HEK293T (cell line): ENCODE measurements around the gene ZNF101.

Source experiments
- FOXM1 ChIP-seq: fragments of 450-650 bp; IDR thresholded peaks from 2 replicates; pipeline ENCODE4 v1.6.1; 2017; ENCODE audit warnings: mild to moderate bottlenecking, borderline replicate concordance
- SUZ12 ChIP-seq: fragments of 450-650 bp; IDR thresholded peaks from 2 replicates; pipeline ENCODE4 v1.6.1; 2016; ENCODE audit warnings: mild to moderate bottlenecking
- TARDBP ChIP-seq: fragments of 450-650 bp; IDR thresholded peaks from 2 replicates; pipeline ENCODE4 v1.6.1; 2016

DNA sequence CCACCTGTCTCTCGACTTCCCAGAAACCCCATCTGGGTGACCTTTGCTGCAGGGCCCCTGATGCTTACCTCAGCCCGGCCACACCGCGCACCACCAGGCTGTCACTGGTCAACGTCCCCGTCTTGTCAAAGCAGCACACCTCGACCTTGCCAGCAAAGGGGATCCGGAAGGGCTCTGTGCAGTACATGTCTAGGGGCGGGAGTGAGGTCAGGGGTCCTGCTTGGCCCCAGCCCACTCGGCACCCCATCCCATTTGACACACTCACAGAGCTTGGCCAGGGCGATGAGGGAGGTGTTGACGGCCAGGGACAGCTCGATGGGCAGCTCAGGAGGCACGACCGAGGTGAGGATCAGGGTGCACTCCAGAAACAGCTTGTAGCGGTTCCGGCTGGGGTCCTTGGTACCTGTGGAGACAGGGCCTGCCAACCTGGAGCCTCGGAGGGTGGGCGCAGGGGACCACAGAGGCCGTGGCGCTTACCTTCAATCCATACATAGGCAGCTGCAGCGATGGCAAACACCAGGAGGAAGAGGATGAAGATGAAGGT is 13.5 kb upstream of the ZNF101 start:
- TF ChIP-seq FOXM1 (no peak), SUZ12 (no peak), TARDBP (no peak)
